Effector CD8-positive, alpha-beta T cell (primary cell): ENCODE results near the gene CPS1.

Experiments used
- DNase-seq: peaks from one replicate; lab custom pipeline; 2025; lab: John Stamatoyannopoulos, UW

CPS1 gene

GRCh38 chr2:210606001-210606400 lies 49.6 kb downstream of the CPS1 start:
- DNase-seq, result no peak

- DNase-seq, result no peak
These were observed 55.1 kb downstream of the CPS1 start for GRCh38 chr2:210611466-210611865.

GRCh38 chr2:210616074-210616473 lies 59.7 kb downstream of the CPS1 start:
- no peak for DNase-seq

GRCh38 chr2:210617318-210617717 lies 60.9 kb downstream of the CPS1 start:
- DNase-seq, result no peak

- no peak for DNase-seq
These were observed 61.4 kb downstream of the CPS1 start for GRCh38 chr2:210617732-210618330.

GRCh38 chr2:210620456-210620855 lies 64.1 kb downstream of the CPS1 start:
- DNase-seq, result no peak

- DNase-seq, result no peak
These were observed 67.1 kb downstream of the CPS1 start for GRCh38 chr2:210623506-210623905.

GRCh38 chr2:210626849-210627248 lies 70.5 kb downstream of the CPS1 start:
- no peak for DNase-seq

GRCh38 chr2:210630873-210631560 lies 74.6 kb downstream of the CPS1 start:
- no peak for DNase-seq

GRCh38 chr2:210633699-210634098 lies 77.3 kb downstream of the CPS1 start:
- no peak for DNase-seq

- no peak for DNase-seq
These were observed 78.9 kb downstream of the CPS1 start for GRCh38 chr2:210635257-210635656.

GRCh38 chr2:210642333-210642732 lies 85.9 kb downstream of the CPS1 start:
- DNase-seq, result no peak

- DNase-seq, result no peak
These were observed 90.8 kb downstream of the CPS1 start for GRCh38 chr2:210647151-210647550.

GRCh38 chr2:210654091-210654490 lies 97.7 kb downstream of the CPS1 start:
- no peak for DNase-seq

GRCh38 chr2:210655229-210655975 lies 99.0 kb downstream of the CPS1 start:
- no peak for DNase-seq

- no peak for DNase-seq
These were observed 101.5 kb downstream of the CPS1 start for GRCh38 chr2:210657874-210658273.

- DNase-seq, result no peak
These were observed 104.4 kb downstream of the CPS1 start for GRCh38 chr2:210660751-210661150.

GRCh38 chr2:210662560-210662959 lies 106.2 kb downstream of the CPS1 start:
- no peak for DNase-seq

- DNase-seq, result no peak
These were observed 107.3 kb downstream of the CPS1 start for GRCh38 chr2:210663631-210664089.

- DNase-seq, result no peak
These were observed 111.3 kb downstream of the CPS1 start for GRCh38 chr2:210667711-210668110.

GRCh38 chr2:210671065-210671464 lies 114.7 kb downstream of the CPS1 start:
- no peak for DNase-seq

- DNase-seq, result no peak
These were observed 116.7 kb downstream of the CPS1 start for GRCh38 chr2:210673117-210673516.

GRCh38 chr2:210676067-210676466 lies 119.7 kb downstream of the CPS1 start:
- no peak for DNase-seq
